Karpas-422 (cell line): ENCODE data around the gene RC3H2. TPM values are rescaled to one million over a fixed set of nuclear protein-coding genes. Genes with fewer than 3 reads are reported as not detected.
"Not testable (repeated sequence)": the region's sequence is repeated elsewhere in the genome, so short reads cannot be mapped to it uniquely, and the experiment has no call there.

Experiments
- DNase-seq: peaks from one replicate; pipeline ENCODE4 v3.0.0-alpha.2; 2015
- H2AFZ ChIP-seq: fragments of 200-600 bp; sonication (generic); 2 replicates; pipeline ENCODE4 v1.6.1; 2014; ENCODE audit warnings: antibody characterized with exemption, low read length, mixed read lengths
- H3K27ac ChIP-seq: fragments of 200-600 bp; sonication (generic); 2 replicates; pipeline ENCODE4 v1.5.1; 2014; ENCODE audit warnings: mild to moderate bottlenecking, low read length, moderate library complexity
- H3K27me3 ChIP-seq: fragments of 200-600 bp; sonication (generic); 2 replicates; pipeline ENCODE4 v1.6.1; 2014; ENCODE audit warnings: low read length, mixed read lengths
- H3K36me3 ChIP-seq: fragments of 200-600 bp; sonication (generic); 2 replicates; pipeline ENCODE4 v1.6.1; 2014; ENCODE audit warnings: low read length, mixed read lengths; ENCODE audit not compliant: insufficient read depth
- H3K4me1 ChIP-seq: fragments of 200-600 bp; sonication (generic); 2 replicates; pipeline ENCODE4 v1.6.1; 2014; ENCODE audit warnings: mild to moderate bottlenecking, low read length, mixed read lengths
- H3K4me2 ChIP-seq: fragments of 200-600 bp; sonication (generic); 2 replicates; pipeline ENCODE4 v1.6.1; 2014; ENCODE audit warnings: low read length, low read depth, mild to moderate bottlenecking; ENCODE audit not compliant: poor library complexity, severe bottlenecking
- H3K4me3 ChIP-seq: fragments of 200-600 bp; sonication (generic); 2 replicates; pipeline ENCODE4 v1.5.1; 2014; ENCODE audit warnings: mild to moderate bottlenecking, antibody characterized with exemption, low read length, mixed read lengths
- H3K79me2 ChIP-seq: fragments of 200-600 bp; sonication (generic); 2 replicates; pipeline ENCODE4 v1.6.1; 2014; ENCODE audit warnings: mild to moderate bottlenecking, low read length, mixed read lengths
- H3K9ac ChIP-seq: fragments of 200-600 bp; sonication (generic); 2 replicates; pipeline ENCODE4 v1.6.0; 2014; ENCODE audit warnings: low read length
- H3K9me2 ChIP-seq: fragments of 200-600 bp; sonication (generic), shearing (Covaris generic); replicated peaks from 2 replicates; pipeline ENCODE4 v1.6.0; 2014; ENCODE audit warnings: mild to moderate bottlenecking, low read length, moderate library complexity; ENCODE audit not compliant: insufficient read depth
- H3K9me3 ChIP-seq: fragments of 300-700, 200-600 bp; sonication (generic); 2 replicates; pipeline ENCODE4 v1.6.1; 2014; ENCODE audit warnings: low read length, mixed read lengths
- H4K20me1 ChIP-seq: fragments of 200-600 bp; sonication (generic); 2 replicates; pipeline ENCODE4 v1.6.1; 2014; ENCODE audit warnings: mild to moderate bottlenecking, antibody characterized with exemption, low read length, low read depth; ENCODE audit not compliant: insufficient read depth
- total RNA-seq: library from RNA; depleted of rRNA; stranded (reverse); fragments of >200 nt; shearing (Covaris generic); gene quantifications from 2 replicates; pipeline ENCODE4 v1.2.3, GENCODE V29; 2014; ENCODE audit warnings: low replicate concordance

Gene RC3H2
- total RNA-seq, 1 experiment from 2014 or later, result 93.8 TPM

- Histone ChIP-seq H4K20me1 (no peaks in the 10 kb centered on the region), H3K9me3 (no peaks in the 10 kb centered on the region), H3K9me2 (no peaks in the 10 kb centered on the region), H3K9ac (peak overlapping the region; percentile 79), H3K4me3 (peak overlapping the region; percentile 78), H2AFZ (no peak overlapping the region), H3K27me3 (no peaks in the 10 kb centered on the region), H3K4me2 (peak overlapping the region; percentile 80), H3K79me2 (peaks cover 66% of the 10 kb centered on the region), H3K27ac (peak overlapping the region; percentile 92), H3K36me3 (peaks cover 26% of the 10 kb centered on the region; the same call in 1 of the 2 replicates), H3K4me1 (peaks cover 19% of the 10 kb centered on the region)
- DNase-seq, result no peak
Observed at GRCh38 chr9:122912671-122912963, 7.5 kb upstream of the RC3H2 start.

- H3K27me3 ChIP-seq, H2AFZ ChIP-seq, H3K9me2 ChIP-seq, H3K4me2 ChIP-seq, H3K4me3 ChIP-seq, H3K9me3 ChIP-seq, DNase-seq, H3K9ac ChIP-seq, H4K20me1 ChIP-seq: not testable (repeated sequence)
- peak overlapping the region; percentile 98; the same call in 1 of the 2 replicates for H3K27ac ChIP-seq
- H3K36me3 ChIP-seq, result peaks cover 25% of the 10 kb centered on the region
- H3K4me1 ChIP-seq, result peaks cover 30% of the 10 kb centered on the region
- H3K79me2 ChIP-seq, result peaks cover 67% of the 10 kb centered on the region
Observed at GRCh38 chr9:122906122-122906521, 963 bp upstream of the RC3H2 start.

GRCh38 chr9:122904466-122904822 lies 715 bp downstream of the RC3H2 start:
- H4K20me1 ChIP-seq, result no peaks in the 10 kb centered on the region
- H2AFZ ChIP-seq, result no peak overlapping the region
- H3K4me3 ChIP-seq, result peak overlapping the region; percentile 96
- H3K4me1 ChIP-seq, result peaks cover 45% of the 10 kb centered on the region
- DNase-seq, result peak; percentile 71
- peaks cover 9% of the 10 kb centered on the region for H3K36me3 ChIP-seq
- H3K27ac ChIP-seq, result peak overlapping the region; percentile 98
- no peaks in the 10 kb centered on the region for H3K9me2 ChIP-seq
- peak overlapping the region; percentile 100 for H3K4me2 ChIP-seq
- no peaks in the 10 kb centered on the region for H3K27me3 ChIP-seq
- peak overlapping the region; percentile 93 for H3K9ac ChIP-seq
- peaks cover 67% of the 10 kb centered on the region for H3K79me2 ChIP-seq
- H3K9me3 ChIP-seq, result no peaks in the 10 kb centered on the region

GRCh38 chr9:122900791-122901190 lies 4.4 kb downstream of the RC3H2 start:
- H3K9me2 ChIP-seq, result no peaks in the 10 kb centered on the region
- no peaks in the 10 kb centered on the region for H3K9me3 ChIP-seq
- H3K4me3 ChIP-seq, result peak overlapping the region; percentile 59
- peaks cover 31% of the 10 kb centered on the region for H3K36me3 ChIP-seq
- DNase-seq, result peak; percentile 74
- H3K4me1 ChIP-seq, result peaks cover 66% of the 10 kb centered on the region
- H3K4me2 ChIP-seq, result peak overlapping the region; percentile 100
- H4K20me1 ChIP-seq, result no peaks in the 10 kb centered on the region
- H2AFZ ChIP-seq, result no peak overlapping the region
- H3K27me3 ChIP-seq, result no peaks in the 10 kb centered on the region
- peak overlapping the region; percentile 58 for H3K9ac ChIP-seq
- H3K79me2 ChIP-seq, result peaks cover 91% of the 10 kb centered on the region
- H3K27ac ChIP-seq, result peak overlapping the region; percentile 98

- Histone ChIP-seq H3K9me3 (no peaks in the 10 kb centered on the region), H3K9ac (no peak overlapping the region), H4K20me1 (no peaks in the 10 kb centered on the region), H3K4me1 (peaks cover 56% of the 10 kb centered on the region), H3K27ac (peak overlapping the region; percentile 67), H3K27me3 (no peaks in the 10 kb centered on the region), H2AFZ (no peak overlapping the region), H3K79me2 (peaks cover 98% of the 10 kb centered on the region), H3K9me2 (no peaks in the 10 kb centered on the region), H3K4me2 (no peak overlapping the region), H3K36me3 (peaks cover 53% of the 10 kb centered on the region), H3K4me3 (no peak overlapping the region)
- no peak for DNase-seq
Observed at GRCh38 chr9:122897969-122898368, 7.2 kb downstream of the RC3H2 start.

- Histone ChIP-seq H3K4me3 (no peak overlapping the region), H4K20me1 (no peaks in the 10 kb centered on the region), H3K79me2 (peaks cover 56% of the 10 kb centered on the region), H3K27ac (no peak overlapping the region), H3K27me3 (no peaks in the 10 kb centered on the region), H2AFZ (no peak overlapping the region), H3K4me1 (peaks cover 11% of the 10 kb centered on the region), H3K36me3 (peaks cover 72% of the 10 kb centered on the region), H3K9me2 (no peaks in the 10 kb centered on the region), H3K9me3 (no peaks in the 10 kb centered on the region), H3K4me2 (no peak overlapping the region), H3K9ac (no peak overlapping the region)
- no peak for DNase-seq
Observed at GRCh38 chr9:122888480-122888879, 16.7 kb downstream of the RC3H2 start.

GRCh38 chr9:122883125-122883524 lies 22.0 kb downstream of the RC3H2 start:
- peaks cover 63% of the 10 kb centered on the region for H3K4me1 ChIP-seq
- H3K9me3 ChIP-seq, result no peaks in the 10 kb centered on the region
- H3K9me2 ChIP-seq, result no peaks in the 10 kb centered on the region
- H3K9ac ChIP-seq, result no peak overlapping the region
- no peak overlapping the region for H3K4me2 ChIP-seq
- H3K27me3 ChIP-seq, result no peaks in the 10 kb centered on the region
- H3K79me2 ChIP-seq, result peaks cover 21% of the 10 kb centered on the region
- DNase-seq, result peak; percentile 62
- no peak overlapping the region for H2AFZ ChIP-seq
- peak overlapping the region; percentile 98 for H3K27ac ChIP-seq
- H4K20me1 ChIP-seq, result no peaks in the 10 kb centered on the region
- peaks cover 57% of the 10 kb centered on the region; the same call in 1 of the 2 replicates for H3K36me3 ChIP-seq
- no peak overlapping the region for H3K4me3 ChIP-seq

- Histone ChIP-seq H3K4me1 (peaks cover 97% of the 10 kb centered on the region), H4K20me1 (no peaks in the 10 kb centered on the region), H3K36me3 (peaks cover 50% of the 10 kb centered on the region), H3K27ac (peak overlapping the region; percentile 98), H3K9me2 (no peaks in the 10 kb centered on the region), H3K4me2 (peak overlapping the region; percentile 27), H3K9me3 (no peaks in the 10 kb centered on the region), H3K4me3 (no peak overlapping the region; the same call in 1 of the 2 replicates), H3K79me2 (peaks cover 13% of the 10 kb centered on the region), H3K9ac (peak overlapping the region; percentile 4; the same call in 1 of the 2 replicates), H3K27me3 (no peaks in the 10 kb centered on the region), H2AFZ (no peak overlapping the region)
- DNase-seq, result no peak
Observed at GRCh38 chr9:122879443-122879842, 25.7 kb downstream of the RC3H2 start.

- no peak overlapping the region for H2AFZ ChIP-seq
- H3K27me3 ChIP-seq, result no peaks in the 10 kb centered on the region
- no peaks in the 10 kb centered on the region for H3K9me3 ChIP-seq
- DNase-seq, result peak; percentile 91
- H3K79me2 ChIP-seq, result peaks cover 39% of the 10 kb centered on the region
- H3K27ac ChIP-seq, result peak overlapping the region; percentile 98
- H3K9ac ChIP-seq, result peak overlapping the region; percentile 68
- H4K20me1 ChIP-seq, result no peaks in the 10 kb centered on the region
- peaks cover 60% of the 10 kb centered on the region for H3K4me1 ChIP-seq
- H3K4me2 ChIP-seq, result peak overlapping the region; percentile 71
- no peaks in the 10 kb centered on the region for H3K9me2 ChIP-seq
- peak overlapping the region; percentile 48 for H3K4me3 ChIP-seq
- H3K36me3 ChIP-seq, result peaks cover 52% of the 10 kb centered on the region
Observed at GRCh38 chr9:122875523-122875922, 29.6 kb downstream of the RC3H2 start.
